ENCODE results near the gene CDC42BPA. TPM values are rescaled to one million over a fixed set of nuclear protein-coding genes. Genes with fewer than 3 reads are reported as not detected.
A peak's percentile ranks its signal among the peaks of the same experiment; 100 is the strongest.

The CDC42BPA gene
- total and polyA plus RNA-seq, 2 of the 8 experiments (the other 6 are each of a cell fraction or from before 2014, with no cell fraction given) = 7.1 to 28.5 TPM

DNA sequence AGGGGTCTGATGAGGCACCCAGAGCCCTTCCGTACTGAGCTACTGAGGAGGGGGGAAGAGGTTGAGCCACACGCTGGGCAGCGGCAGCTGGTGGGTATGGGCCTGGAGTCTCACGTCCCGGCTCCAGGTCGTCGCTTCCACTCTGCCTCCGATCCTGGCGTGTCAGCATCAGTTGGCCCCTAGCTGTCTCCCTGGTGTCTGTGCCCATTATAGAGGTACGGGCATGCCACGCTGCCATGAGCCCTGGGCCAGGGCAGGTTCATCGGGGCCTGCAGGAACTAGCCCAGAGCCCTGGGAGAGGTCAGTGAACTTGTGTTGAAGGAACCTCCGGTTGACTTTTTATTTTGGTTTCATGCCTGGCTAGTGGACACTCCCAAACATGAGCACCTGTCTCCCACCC, 360.0 kb downstream of the CDC42BPA start:
- H4K5ac ChIP-seq (ENCODE audit: insufficient read length, low read depth, low read length) = no peak overlapping the region
- no peak overlapping the region for H3K56ac ChIP-seq (replicated peaks; ENCODE audit: insufficient read length, low read depth, low read length)
- TF ChIP-seq SRF (IDR thresholded peaks at IDR 0.05; ENCODE audit: low read depth, low read length) (no peak), ASH2L (IDR thresholded peaks at IDR 0.05; ENCODE audit: low read length) (no peak), CREB1 (IDR thresholded peaks at IDR 0.05) (no peak), CEBPB (IDR thresholded peaks at IDR 0.05; ENCODE audit: low read depth, low read length) (no peak)
- H2AFZ ChIP-seq (ENCODE audit: low read length) = no peak overlapping the region
- no peak overlapping the region for H3K9ac ChIP-seq (replicated peaks in 1 of 4; ENCODE audit: extremely low read depth in 1 of 4, low read depth in 3 of 4, low read length in 3 of 4)
- FAIRE-seq (no peak), DNase-seq (ENCODE audit: low read depth in 1 of 2, low spot score in 2 of 2) (no peak)
- H3K4me1 ChIP-seq (replicated peaks in 1 of 4; ENCODE audit: control insufficient read depth in 3 of 4, insufficient read depth in 4 of 4, low read length in 3 of 4) = no peaks in the 10 kb centered on the region; a peak in 1 of 7 replicates
- no peak overlapping the region for H3K23ac ChIP-seq (ENCODE audit: insufficient read length)
- peak overlapping the region; percentile 16 for H4K91ac ChIP-seq (replicated peaks; ENCODE audit: insufficient read length, low read length)
- no peak overlapping the region for H2BK20ac ChIP-seq (ENCODE audit: low read length)
- H3K4me3 ChIP-seq (ENCODE audit: extremely low read depth in 1 of 4, insufficient read depth in 2 of 4, low read depth in 3 of 4, low read length in 4 of 4) = no peak overlapping the region
- H3K79me2 ChIP-seq (ENCODE audit: control insufficient read depth in 1 of 2, insufficient read depth in 2 of 2, low read length in 2 of 2) = peaks cover 8 to 33% of the 10 kb centered on the region in 2 experiments
- H2BK12ac ChIP-seq (ENCODE audit: low read depth, low read length) = no peak overlapping the region
- no peak overlapping the region for H2BK15ac ChIP-seq (ENCODE audit: low read length)
- H3K27ac ChIP-seq (ENCODE audit: low read depth, low read length) = no peak overlapping the region
- no peak overlapping the region for H4K8ac ChIP-seq (ENCODE audit: extremely low read depth, insufficient read depth, low read length)
- H3K9me3 ChIP-seq (ENCODE audit: insufficient read depth in 2 of 2, low read depth in 1 of 2, low read length in 1 of 2) = peaks cover 2 to 3% of the 10 kb centered on the region in 2 experiments; a peak in 2 of 4 replicates
- peaks cover 16% of the 10 kb centered on the region for H3K79me1 ChIP-seq (ENCODE audit: low read depth, low read length)
- H3K18ac ChIP-seq (ENCODE audit: extremely low read depth, low read length) = no peak overlapping the region
- no peak overlapping the region for H3K4me2 ChIP-seq (ENCODE audit: insufficient read depth in 1 of 2, low read depth in 2 of 2, low read length in 2 of 2)
- WGBS, 2 experiments (ENCODE audit: extremely low coverage in 1 of 2, insufficient coverage in 1 of 2, insufficient read length in 1 of 2, insufficient replicate concordance in 2 of 2, low coverage in 1 of 2, low lambda C conversion rate in 2 of 2, missing lambda C conversion rate in 1 of 2) = 97% methylated on average over 5 of the region's 13 CpGs; no CpG with 5 or more reads in 1 of the 2 experiments
- H2BK5ac ChIP-seq (ENCODE audit: low read depth, low read length) = no peak overlapping the region
- no peaks in the 10 kb centered on the region for H3K36me3 ChIP-seq (ENCODE audit: control insufficient read depth in 2 of 4, insufficient read depth in 4 of 4, low read length in 3 of 4)
- H2BK120ac ChIP-seq (replicated peaks; ENCODE audit: low read depth, low read length) = no peak overlapping the region
- ChIA-PET POLR2A (ENCODE audit: partially characterized antibody) (interaction anchor here (1.1 kb wide), 1 partner anchor 18 kb away, joined by 3 read pairs; the partner anchor contains the start of gene COQ8A), CTCF (ENCODE audit: partially characterized antibody) (interaction anchor here (0.9 kb wide), 1 partner anchor 15 kb away, joined by 3 read pairs; no protein-coding TSS in a partner anchor)
- H3K14ac ChIP-seq (ENCODE audit: insufficient read length) = no peak overlapping the region
- no peak overlapping the region for H2AK5ac ChIP-seq (ENCODE audit: low read depth, low read length)
- H3K27me3 ChIP-seq (replicated peaks in 1 of 4; ENCODE audit: control insufficient read depth in 3 of 4, extremely low read depth in 1 of 4, insufficient read depth in 3 of 4, low read length in 3 of 4) = no peaks in the 10 kb centered on the region
- H4K20me1 ChIP-seq (replicated peaks in 1 of 2; ENCODE audit: control insufficient read depth in 1 of 2, insufficient read depth in 2 of 2, low read length in 2 of 2) = peaks cover 0 to under 1% of the 10 kb centered on the region in 2 experiments
- no peak overlapping the region for H3K4ac ChIP-seq (replicated peaks; ENCODE audit: insufficient read length, low read depth, low read length)
- peaks cover 8% of the 10 kb centered on the region; the same call in 1 of the 2 replicates for H3K23me2 ChIP-seq (ENCODE audit: low read depth, low read length)

All from H1 (cell line).